ENCODE results near the gene USP11. TPM values are rescaled to one million over a fixed set of nuclear protein-coding genes. Genes with fewer than 3 reads are reported as not detected.

Gene USP11
- total and polyA plus RNA-seq, 2 experiments from 2014 or later = 64.2 to 65.1 TPM

GRCh38 chrX:47191331-47191730 lies 41.5 kb upstream of the USP11 start (continued):
- TF ChIP-seq ZNF462 (CRISPR knock-in tag; IDR thresholded peaks at IDR 0.05) = no peak
- TF ChIP-seq POLR2AphosphoS5 (IDR thresholded peaks at IDR 0.05; ENCODE audit: low read depth) = no peak
- TF ChIP-seq STAT1 (IDR thresholded peaks at IDR 0.05; ENCODE audit: unreplicated experiment) = no peak
- TF ChIP-seq CTCF (conservative IDR thresholded peaks at IDR 0.05; ENCODE audit: low read depth in 2 of 2) = no peak
- no peak for TF ChIP-seq ZNF114 (CRISPR knock-in tag; IDR thresholded peaks at IDR 0.05)

- DNase-seq (ENCODE audit: low spot score) (no peak), ATAC-seq (no peak)
- H3K79me2 ChIP-seq (replicated peaks; ENCODE audit: insufficient read depth) = peaks cover 37% of the 10 kb centered on the region
- peak overlapping the region; percentile 84 for H3K4me2 ChIP-seq
- peak overlapping the region; percentile 91 for H3K4me3 Mint-ChIP-seq
- H3K4me3 ChIP-seq = peak overlapping the region; percentile 82
- peaks cover 28% of the 10 kb centered on the region for H3K4me1 ChIP-seq (ENCODE audit: insufficient read depth)
- no peaks in the 10 kb centered on the region for H3K9me3 Mint-ChIP-seq
- H3K27ac ChIP-seq (ENCODE audit: low read depth) = no peak overlapping the region
- no peak overlapping the region for H2AFZ ChIP-seq
- peaks cover 31% of the 10 kb centered on the region for H3K36me3 Mint-ChIP-seq (ENCODE audit: low read depth)
- H3K36me3 ChIP-seq (ENCODE audit: insufficient read depth) = no peaks in the 10 kb centered on the region
- H4K20me1 ChIP-seq (replicated peaks; ENCODE audit: insufficient read depth) = peaks cover 8% of the 10 kb centered on the region
- peaks cover 24% of the 10 kb centered on the region for H3K27me3 Mint-ChIP-seq (ENCODE audit: insufficient read depth, low read depth, poor library complexity)
- no peaks in the 10 kb centered on the region for H3K9me2 ChIP-seq (ENCODE audit: insufficient read depth)
- H3K27ac Mint-ChIP-seq = no peak overlapping the region
- H3F3A ChIP-seq (replicated peaks; ENCODE audit: low read depth) = 0 out of 2 replicates have a peak, but pooled peaks cover 2% of the 10 kb centered on the region
- H3K27me3 ChIP-seq (ENCODE audit: insufficient read depth) = no peaks in the 10 kb centered on the region
- peaks cover 34% of the 10 kb centered on the region for H3K4me1 Mint-ChIP-seq
- TF ChIP-seq CREB1 (CRISPR knock-in tag; IDR thresholded peaks at IDR 0.05; ENCODE audit: low read depth) (no peak), EZH2 (IDR thresholded peaks at IDR 0.05; ENCODE audit: low read depth, unreplicated experiment) (no peak), POLR2AphosphoS5 (IDR thresholded peaks at IDR 0.05; ENCODE audit: low read depth) (no peak), CTCF (conservative IDR thresholded peaks at IDR 0.05; ENCODE audit: low read depth in 2 of 2) (no peak), ZNF114 (CRISPR knock-in tag; IDR thresholded peaks at IDR 0.05) (no peak), REST (IDR thresholded peaks at IDR 0.05; ENCODE audit: unreplicated experiment) (no peak), EZH2phosphoT487 (IDR thresholded peaks at IDR 0.05; ENCODE audit: unreplicated experiment) (no peak)
Measured at GRCh38 chrX:47191806-47192401, 40.9 kb upstream of the USP11 start.
